VCaP (cell line): ENCODE measurements around the gene VSTM2B.

Experiments used
- H3K27ac ChIP-seq: fragments of 450-650 bp; 2 replicates; pipeline ENCODE4 v1.5.1; 2017
- CTCF ChIP-seq: fragments of 450-650 bp; conservative IDR thresholded peaks from 2 replicates; pipeline ENCODE4 v1.5.1; 2017; ENCODE audit warnings: mild to moderate bottlenecking, moderate library complexity

The VSTM2B gene

GRCh38 chr19:29610213-29610573 lies 84.4 kb downstream of the VSTM2B start:
- TF ChIP-seq CTCF: no peak
- no peak overlapping the region for H3K27ac ChIP-seq

GRCh38 chr19:29610574-29611271 lies 84.9 kb downstream of the VSTM2B start:
- peak; percentile 95 for TF ChIP-seq CTCF
- H3K27ac ChIP-seq: no peak overlapping the region

GRCh38 chr19:29612121-29612520 lies 86.3 kb downstream of the VSTM2B start:
- no peak for TF ChIP-seq CTCF
- no peak overlapping the region for H3K27ac ChIP-seq

- H3K27ac ChIP-seq: no peak overlapping the region
- TF ChIP-seq CTCF: no peak
Measured at GRCh38 chr19:29612801-29613595, 87.2 kb downstream of the VSTM2B start.

GRCh38 chr19:29614046-29614445 lies 88.3 kb downstream of the VSTM2B start:
- H3K27ac ChIP-seq: no peak overlapping the region
- no peak for TF ChIP-seq CTCF
